Activated CD8-positive, alpha-beta T cell treated with anti-CD3 and anti-CD28 coated beads for 36 hours (primary cell): ENCODE results near the gene GDI1. TPM values are rescaled to one million over a fixed set of nuclear protein-coding genes. Genes with fewer than 3 reads are reported as not detected.

ENCODE experiments used
- ATAC-seq: fragments of 200-7000 bp; cut with Tn5 transposase; one replicate; pipeline ENCODE4 v1.10.0; 2021; ENCODE audit warnings: mild to moderate bottlenecking, moderate library complexity
- CTCF ChIA-PET: fragments of 350-600 bp; sonication (Branson Sonifier 250); formaldehyde crosslinking; loops from one replicate; lab custom pipeline; 2021; ENCODE audit warnings: antibody characterized with exemption; lab: Charles Lee
- POLR2A ChIA-PET: fragments of 350-600 bp; sonication (Branson Sonifier 250); formaldehyde crosslinking; loops from one replicate; lab custom pipeline; 2021; ENCODE audit warnings: antibody characterized with exemption; lab: Charles Lee
- DNase-seq: peaks from one replicate; pipeline ENCODE4 v3.0.0-alpha.2; 2020
- H3K27ac Mint-ChIP-seq: one replicate; pipeline ENCODE4 v1.8.0; 2021; ENCODE audit warnings: mild to moderate bottlenecking, mixed read lengths
- H3K27me3 Mint-ChIP-seq: one replicate; pipeline ENCODE4 v1.8.0; 2021; ENCODE audit warnings: mixed read lengths
- H3K36me3 Mint-ChIP-seq: one replicate; pipeline ENCODE4 v1.8.0; 2021; ENCODE audit warnings: low read depth, mixed read lengths
- H3K4me1 Mint-ChIP-seq: one replicate; pipeline ENCODE4 v1.8.0; 2021; ENCODE audit warnings: low read depth, mixed read lengths
- H3K4me3 Mint-ChIP-seq: one replicate; pipeline ENCODE4 v1.8.0; 2021; ENCODE audit warnings: mild to moderate bottlenecking, moderate library complexity, mixed read lengths
- H3K9me3 Mint-ChIP-seq: one replicate; pipeline ENCODE4 v1.8.0; 2021; ENCODE audit warnings: mixed read lengths
- intact Hi-C: fragments of 100-400 bp; cut with micrococcal nuclease; formaldehyde crosslinking; loops from one replicate; pipeline ENCODE4 v1.10.0; 2022
- total RNA-seq, 2 experiments: library from RNA; stranded (reverse); gene quantifications; one replicate each; pipeline ENCODE4 v1.2.3, GENCODE V29; 2021
- TF ChIP-seq, protein P1 (sequence below): fragments of 200-600 bp; IDR thresholded peaks from one replicate; pipeline ENCODE4 v1.8.0; 2022; ENCODE audit warnings: antibody characterized with exemption, mild to moderate bottlenecking

Gene GDI1
- total RNA-seq, 2 experiments from 2014 or later: 76.5 TPM

DNA sequence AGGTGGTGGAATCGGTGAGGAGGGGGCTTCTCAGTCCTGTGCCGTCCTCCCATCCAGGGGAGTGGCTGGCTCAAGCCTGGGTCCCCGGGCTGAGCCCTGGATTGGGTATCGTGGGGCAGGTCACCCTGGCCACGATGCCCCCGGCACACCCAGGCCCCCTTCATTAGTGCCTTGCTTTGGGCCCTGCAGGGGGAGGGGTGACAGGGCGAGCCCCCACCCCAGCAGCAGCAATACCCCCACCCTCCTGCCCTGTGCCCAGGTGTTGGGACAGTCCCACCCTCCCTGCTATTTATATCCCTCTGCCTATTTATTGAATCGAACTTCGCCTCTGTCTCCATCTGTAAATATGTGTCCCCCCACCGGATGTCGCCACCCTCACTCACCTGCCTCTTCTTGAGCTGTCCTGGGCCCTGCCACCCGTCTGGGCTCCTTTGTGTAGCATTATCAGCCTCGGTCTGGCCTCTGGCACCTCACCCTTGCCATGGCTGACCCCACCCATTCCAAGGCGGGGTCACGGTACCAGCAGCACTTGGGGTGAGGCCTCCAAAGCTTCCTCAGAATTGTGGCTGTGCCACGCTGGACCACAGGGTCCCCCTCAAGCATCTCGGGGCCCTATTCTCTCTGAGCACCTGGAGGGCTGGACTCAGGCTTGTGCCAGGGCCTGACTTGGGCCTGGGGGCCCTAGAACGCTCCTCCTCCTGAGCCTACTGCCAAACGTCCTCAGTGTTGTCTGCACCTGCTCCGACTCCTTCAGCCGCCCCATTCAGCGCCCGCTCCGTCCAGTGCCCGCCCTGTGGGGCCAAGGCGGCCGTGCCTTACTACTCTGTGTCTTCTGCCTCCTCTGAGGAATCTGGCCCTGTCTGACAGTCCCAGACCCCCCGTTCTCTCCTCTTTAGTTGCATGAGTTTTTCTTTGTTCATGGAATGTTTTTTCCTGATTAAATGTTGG is 36.0 kb downstream of the GDI1 start:
- TF ChIP-seq, protein P1, sequence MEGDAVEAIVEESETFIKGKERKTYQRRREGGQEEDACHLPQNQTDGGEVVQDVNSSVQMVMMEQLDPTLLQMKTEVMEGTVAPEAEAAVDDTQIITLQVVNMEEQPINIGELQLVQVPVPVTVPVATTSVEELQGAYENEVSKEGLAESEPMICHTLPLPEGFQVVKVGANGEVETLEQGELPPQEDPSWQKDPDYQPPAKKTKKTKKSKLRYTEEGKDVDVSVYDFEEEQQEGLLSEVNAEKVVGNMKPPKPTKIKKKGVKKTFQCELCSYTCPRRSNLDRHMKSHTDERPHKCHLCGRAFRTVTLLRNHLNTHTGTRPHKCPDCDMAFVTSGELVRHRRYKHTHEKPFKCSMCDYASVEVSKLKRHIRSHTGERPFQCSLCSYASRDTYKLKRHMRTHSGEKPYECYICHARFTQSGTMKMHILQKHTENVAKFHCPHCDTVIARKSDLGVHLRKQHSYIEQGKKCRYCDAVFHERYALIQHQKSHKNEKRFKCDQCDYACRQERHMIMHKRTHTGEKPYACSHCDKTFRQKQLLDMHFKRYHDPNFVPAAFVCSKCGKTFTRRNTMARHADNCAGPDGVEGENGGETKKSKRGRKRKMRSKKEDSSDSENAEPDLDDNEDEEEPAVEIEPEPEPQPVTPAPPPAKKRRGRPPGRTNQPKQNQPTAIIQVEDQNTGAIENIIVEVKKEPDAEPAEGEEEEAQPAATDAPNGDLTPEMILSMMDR: no peak
- DNase-seq (no peak), ATAC-seq (no peak)
- POLR2A ChIA-PET: no interaction called here
- H3K36me3 Mint-ChIP-seq: peaks cover 5% of the 10 kb centered on the region
- no peak overlapping the region for H3K4me3 Mint-ChIP-seq
- H3K27me3 Mint-ChIP-seq: no peaks in the 10 kb centered on the region
- CTCF ChIA-PET: interaction anchor here (0.8 kb wide), 1 partner anchor 54 kb away, joined by 3 read pairs; no protein-coding TSS in a partner anchor
- intact Hi-C loops: no loop called here
- H3K27ac Mint-ChIP-seq: no peak overlapping the region
- no peaks in the 10 kb centered on the region for H3K9me3 Mint-ChIP-seq
- H3K4me1 Mint-ChIP-seq: peaks cover 8% of the 10 kb centered on the region

DNA sequence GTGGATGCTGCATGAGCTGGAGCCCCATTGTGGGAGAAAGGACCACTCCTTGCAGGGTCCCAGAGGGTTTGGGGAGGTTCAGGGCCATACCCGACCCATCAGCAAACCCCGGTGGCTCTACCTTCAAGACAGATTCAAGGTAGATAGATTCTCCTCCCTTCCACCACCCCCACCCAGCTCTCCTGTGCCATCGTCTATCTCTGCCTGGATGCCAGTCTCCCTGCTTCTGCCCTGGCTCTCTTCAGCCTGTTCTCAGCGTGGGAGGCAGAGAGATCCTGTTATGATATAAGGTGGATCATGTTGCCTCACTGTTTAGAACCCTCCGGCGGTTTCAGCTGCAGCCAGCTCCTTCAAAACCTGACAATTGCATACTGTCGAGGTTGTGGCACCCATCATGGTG is 36.7 kb downstream of the GDI1 start:
- Mint-ChIP-seq H3K27ac (no peak overlapping the region), H3K4me1 (peaks cover 8% of the 10 kb centered on the region), H3K4me3 (no peak overlapping the region), H3K27me3 (no peaks in the 10 kb centered on the region), H3K36me3 (peaks cover 6% of the 10 kb centered on the region), H3K9me3 (no peaks in the 10 kb centered on the region)
- DNase-seq: no peak
- TF ChIP-seq, protein P1: no peak
- ChIA-PET CTCF (no interaction called here), POLR2A (no interaction called here)
- no peak for ATAC-seq
- intact Hi-C loops: no loop called here

DNA sequence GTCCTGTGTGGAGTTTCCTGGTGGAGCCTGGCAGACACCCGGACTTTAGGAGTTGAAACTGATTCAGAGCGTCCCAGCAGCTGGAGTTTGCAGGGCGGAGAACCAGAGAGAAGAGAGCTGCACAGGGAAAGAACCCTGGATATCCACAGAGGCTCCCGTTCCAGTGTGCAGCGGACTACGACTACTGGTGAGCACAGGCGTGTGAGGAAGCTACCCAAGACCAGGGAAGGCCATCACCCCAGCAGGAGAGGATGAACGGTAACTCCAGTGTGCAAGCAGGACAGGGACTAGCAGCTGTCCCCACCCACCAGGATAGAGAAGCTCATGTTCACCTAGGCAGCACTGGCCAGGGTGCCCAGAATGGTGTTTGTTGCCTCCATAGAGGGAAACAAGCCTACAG is 39.9 kb downstream of the GDI1 start:
- POLR2A ChIA-PET: interaction anchor here (0.7 to 2.6 kb wide), 9 partner anchors 11 to 78 kb away, joined by 3 to 14 read pairs (median 3); partner anchors contain the start of genes RPL10 and SLC10A3
- TF ChIP-seq, protein P1: no peak
- no peaks in the 10 kb centered on the region for H3K27me3 Mint-ChIP-seq
- peaks cover 6% of the 10 kb centered on the region for H3K36me3 Mint-ChIP-seq
- H3K27ac Mint-ChIP-seq: no peak overlapping the region
- no peak overlapping the region for H3K4me3 Mint-ChIP-seq
- CTCF ChIA-PET: interaction anchor here (1.0 to 1.3 kb wide), 2 partner anchors 50 to 103 kb away, joined by 3 to 4 read pairs; no protein-coding TSS in a partner anchor
- ATAC-seq: no peak
- H3K4me1 Mint-ChIP-seq: peaks cover 8% of the 10 kb centered on the region
- H3K9me3 Mint-ChIP-seq: no peaks in the 10 kb centered on the region
- intact Hi-C loops: no loop called here
- no peak for DNase-seq

DNA sequence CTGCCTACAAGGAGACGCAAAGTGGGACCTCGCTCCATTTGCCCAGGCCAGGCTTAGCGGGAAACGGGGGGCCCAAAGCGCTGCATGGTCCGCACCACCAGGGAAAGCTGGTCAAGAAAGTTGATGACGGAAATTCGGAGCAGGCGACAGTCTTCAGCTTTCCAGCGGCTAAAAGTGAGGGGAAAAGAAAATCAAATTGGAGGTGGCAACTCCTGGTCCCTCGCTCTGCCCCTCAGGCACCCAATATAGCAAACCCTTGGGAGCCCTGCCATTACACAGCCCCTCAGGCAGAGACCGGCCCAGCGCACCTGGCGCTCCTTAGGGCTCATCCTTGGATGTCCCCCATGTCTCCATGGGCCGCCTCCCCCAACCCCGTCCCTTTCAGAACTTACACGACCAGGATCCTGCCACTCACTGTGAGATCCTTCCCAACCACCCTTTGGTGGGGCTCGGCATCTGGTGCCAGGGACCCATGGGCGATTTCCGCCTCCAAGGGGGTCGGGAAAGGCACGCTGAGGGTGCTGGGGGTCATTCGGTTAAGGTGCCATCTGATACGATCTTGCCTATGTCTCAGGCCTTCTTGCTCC is 41.0 kb downstream of the GDI1 start:
- intact Hi-C loops: no loop called here
- H3K4me1 Mint-ChIP-seq: peaks cover 8% of the 10 kb centered on the region
- ATAC-seq: no peak
- H3K4me3 Mint-ChIP-seq: peak overlapping the region; percentile 75
- H3K36me3 Mint-ChIP-seq: peaks cover 4% of the 10 kb centered on the region
- H3K27ac Mint-ChIP-seq: peak overlapping the region; percentile 77
- DNase-seq: no peak
- H3K9me3 Mint-ChIP-seq: no peaks in the 10 kb centered on the region
- CTCF ChIA-PET: interaction anchor here (1.0 to 1.3 kb wide), 2 partner anchors 49 to 104 kb away, joined by 3 to 4 read pairs; no protein-coding TSS in a partner anchor
- TF ChIP-seq, protein P1: no peak
- POLR2A ChIA-PET: interaction anchor here (0.7 to 2.6 kb wide), 4 partner anchors 9 to 79 kb away, joined by 3 to 14 read pairs (median 4); partner anchors contain the start of genes RPL10 and UBL4A
- no peaks in the 10 kb centered on the region for H3K27me3 Mint-ChIP-seq
